ENCODE data around the gene RPL3.

DNA sequence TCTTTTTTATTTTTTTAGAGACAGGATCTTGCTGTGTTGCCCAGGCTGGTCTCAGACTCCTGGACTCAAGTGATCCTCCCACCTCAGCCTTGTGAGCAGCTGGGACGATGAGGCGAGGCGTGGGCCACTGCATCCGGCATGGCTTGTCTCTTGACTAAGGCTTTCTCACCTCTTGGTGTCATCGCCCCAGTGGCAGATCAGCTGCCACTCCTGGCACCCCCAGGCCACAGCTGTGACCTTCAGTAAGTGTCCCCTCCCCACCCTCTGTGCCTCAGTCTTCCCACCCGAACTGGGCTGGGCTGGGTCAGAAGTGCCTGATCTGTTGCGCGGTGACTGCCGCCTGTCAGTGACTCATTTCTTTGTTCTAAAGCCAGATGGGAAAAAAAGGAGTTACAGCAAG, 33.9 kb upstream of the RPL3 start:
- TF ChIP-seq POLR2AphosphoS5 (IDR thresholded peaks at IDR 0.05; ENCODE audit: low read depth, low read length) (no peak), POLR2A (IDR thresholded peaks at IDR 0.05; ENCODE audit: low read depth, low read length) (no peak), TAF1 (IDR thresholded peaks at IDR 0.05; ENCODE audit: borderline replicate concordance, low read depth, low read length) (no peak)

Data from GM12892 (cell line).